HEK293 (cell line): ENCODE results near the gene XKR3.

Experiments used
- CTCF ChIA-PET: fragments of 350-600 bp; formaldehyde crosslinking; extraction: SDS; loops from one replicate; lab custom pipeline; 2021; ENCODE audit warnings: antibody characterized with exemption; lab: Yijun Ruan, JAX
- POLR2A ChIA-PET: fragments of 300-600 bp; formaldehyde crosslinking; extraction: SDS; loops from one replicate; lab custom pipeline; 2020; ENCODE audit warnings: antibody characterized with exemption, inconsistent platforms; lab: Yijun Ruan, JAX
- H3K27ac ChIP-seq: fragments of 200-500 bp; sonication (Bioruptor generic); 2 replicates; pipeline ENCODE4 v1.5.1; 2014; ENCODE audit warnings: low read depth, low read length, control low read depth, inconsistent platforms; ENCODE audit errors: extremely low read depth
- H3K36me3 ChIP-seq, 2 experiments: fragments of 200-500 bp in 1 of 2; sonication (Bioruptor generic) in 1 of 2; 1 replicate in 1 of 2; 2 replicates in 1 of 2; pipeline ENCODE4 v1.5.1; 2014 to 2017; ENCODE audit warnings: inconsistent platforms in 2 of 2, low read length in 2 of 2; ENCODE audit not compliant: control insufficient read depth in 2 of 2, insufficient read depth in 1 of 2
- H3K4me1 ChIP-seq: fragments of 200-500 bp; sonication (Bioruptor generic); 2 replicates; pipeline ENCODE4 v1.5.1; 2014; ENCODE audit warnings: mild to moderate bottlenecking, low read length, inconsistent platforms; ENCODE audit not compliant: control insufficient read depth, insufficient read depth
- H3K4me3 ChIP-seq: 2 replicates; pipeline ENCODE4 v1.5.1; 2011; ENCODE audit warnings: low read depth, mild to moderate bottlenecking, control low read depth, low read length, moderate library complexity
- H3K9me3 ChIP-seq: fragments of 200-500 bp; sonication (Bioruptor generic); 2 replicates; pipeline ENCODE4 v1.5.1; 2014; ENCODE audit warnings: low read depth, low read length, inconsistent platforms; ENCODE audit not compliant: control insufficient read depth, insufficient read depth
- KLF1 ChIP-seq: fragments of 450-650 bp; formaldehyde crosslinking; IDR thresholded peaks from 2 replicates; pipeline ENCODE4 v1.5.1; 2016; ENCODE audit warnings: missing biosample characterization, missing genetic modification characterization
- ZBTB8A ChIP-seq: fragments of 450-650 bp; formaldehyde crosslinking; IDR thresholded peaks from 2 replicates; pipeline ENCODE4 v1.5.1; 2016; ENCODE audit warnings: missing biosample characterization, missing genetic modification characterization
- ZEB2 ChIP-seq: fragments of 450-650 bp; formaldehyde crosslinking; IDR thresholded peaks from 2 replicates; pipeline ENCODE4 v1.5.1; 2016; ENCODE audit warnings: missing biosample characterization, missing genetic modification characterization
- ZNF16 ChIP-seq: fragments of 450-650 bp; formaldehyde crosslinking; IDR thresholded peaks from 2 replicates; pipeline ENCODE4 v1.5.1; 2016; ENCODE audit warnings: low read depth, missing biosample characterization, missing genetic modification characterization
- ZNF211 ChIP-seq: fragments of 450-650 bp; formaldehyde crosslinking; IDR thresholded peaks from 2 replicates; pipeline ENCODE4 v1.5.1; 2016; ENCODE audit warnings: low read depth, missing biosample characterization, missing genetic modification characterization
- ZNF214 ChIP-seq: fragments of 450-650 bp; formaldehyde crosslinking; IDR thresholded peaks from 2 replicates; pipeline ENCODE4 v1.5.1; 2017; ENCODE audit warnings: missing biosample characterization, mild to moderate bottlenecking, missing genetic modification characterization, borderline replicate concordance
- ZNF354C ChIP-seq: fragments of 450-650 bp; formaldehyde crosslinking; IDR thresholded peaks from 2 replicates; pipeline ENCODE4 v1.5.1; 2016; ENCODE audit warnings: missing biosample characterization, missing genetic modification characterization, low read depth, borderline replicate concordance
- ZNF548 ChIP-seq: fragments of 450-650 bp; formaldehyde crosslinking; IDR thresholded peaks from 2 replicates; pipeline ENCODE4 v1.5.1; 2016; ENCODE audit warnings: missing biosample characterization, missing genetic modification characterization
- ZNF654 ChIP-seq: fragments of 450-650 bp; formaldehyde crosslinking; IDR thresholded peaks from 2 replicates; pipeline ENCODE4 v1.5.1; 2016; ENCODE audit warnings: low read depth, missing biosample characterization, missing genetic modification characterization
- ZNF658 ChIP-seq: fragments of 450-650 bp; formaldehyde crosslinking; IDR thresholded peaks from 2 replicates; pipeline ENCODE4; 2016; ENCODE audit warnings: missing biosample characterization, missing genetic modification characterization
- ZNF776 ChIP-seq: fragments of 450-650 bp; formaldehyde crosslinking; IDR thresholded peaks from 2 replicates; pipeline ENCODE4 v1.5.0; 2017; ENCODE audit warnings: missing biosample characterization, missing genetic modification characterization, borderline replicate concordance
- TF ChIP-seq, protein P1 (sequence below): fragments of 450-650 bp; formaldehyde crosslinking; IDR thresholded peaks from 2 replicates; pipeline ENCODE4 v1.5.1; 2016; ENCODE audit warnings: missing biosample characterization, missing genetic modification characterization
- TF ChIP-seq, protein P2 (sequence below): fragments of 450-650 bp; formaldehyde crosslinking; IDR thresholded peaks from 2 replicates; pipeline ENCODE4 v1.5.1; 2016; ENCODE audit warnings: missing biosample characterization, missing genetic modification characterization
- TF ChIP-seq, protein P3 (sequence below): fragments of 450-650 bp; formaldehyde crosslinking; conservative IDR thresholded peaks from 2 replicates; pipeline ENCODE4 v1.5.1; 2016; ENCODE audit warnings: low read depth, missing biosample characterization, missing genetic modification characterization
- TF ChIP-seq, protein P4 (sequence below): fragments of 450-650 bp; formaldehyde crosslinking; IDR thresholded peaks from 2 replicates; pipeline ENCODE4 v1.5.1; 2016; ENCODE audit warnings: missing biosample characterization, missing genetic modification characterization
- TF ChIP-seq, protein P5 (sequence below): fragments of 450-650 bp; formaldehyde crosslinking; IDR thresholded peaks from 2 replicates; pipeline ENCODE4 v1.5.1; 2016; ENCODE audit warnings: missing biosample characterization, missing genetic modification characterization, borderline replicate concordance
- TF ChIP-seq, protein P6 (sequence below): fragments of 450-650 bp; formaldehyde crosslinking; IDR thresholded peaks from 2 replicates; pipeline ENCODE4 v1.5.1; 2017; ENCODE audit warnings: missing biosample characterization, missing genetic modification characterization
- TF ChIP-seq, protein P7 (sequence below): fragments of 450-650 bp; formaldehyde crosslinking; IDR thresholded peaks from 2 replicates; pipeline ENCODE4 v1.5.1; 2016; ENCODE audit warnings: missing biosample characterization, missing genetic modification characterization

The XKR3 gene

DNA sequence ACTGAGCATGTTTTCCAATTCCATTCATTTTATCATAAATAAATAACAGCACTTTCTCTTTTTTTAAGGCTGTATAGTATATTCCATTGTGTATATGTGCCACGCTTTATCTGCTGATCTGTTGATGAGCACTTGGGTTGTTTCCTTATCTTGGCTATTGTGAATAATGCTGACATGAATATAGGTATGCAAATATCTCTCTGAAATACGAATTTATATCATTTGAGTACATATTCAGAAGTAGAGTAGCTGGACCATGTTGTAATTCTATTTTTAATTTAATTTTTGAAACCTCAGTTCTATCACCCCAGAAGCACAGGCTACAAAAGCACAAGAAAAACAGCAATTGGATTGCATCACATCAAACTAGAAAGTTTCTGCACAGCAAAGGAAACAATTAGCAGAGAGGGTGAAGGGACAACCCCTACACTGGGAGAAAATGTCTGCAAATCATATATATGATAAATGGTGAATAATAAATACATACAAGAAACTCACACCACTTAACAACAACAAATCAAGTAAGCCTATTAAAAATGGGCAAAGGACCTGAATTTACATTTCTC lies 43.4 kb downstream of the XKR3 start:
- no peak overlapping the region for H3K27ac ChIP-seq
- CTCF ChIA-PET = no interaction called here
- H3K4me1 ChIP-seq = no peaks in the 10 kb centered on the region
- H3K36me3 ChIP-seq = no peaks in the 10 kb centered on the region
- H3K9me3 ChIP-seq = no peaks in the 10 kb centered on the region
- POLR2A ChIA-PET = no interaction called here
- TF ChIP-seq, protein P1, sequence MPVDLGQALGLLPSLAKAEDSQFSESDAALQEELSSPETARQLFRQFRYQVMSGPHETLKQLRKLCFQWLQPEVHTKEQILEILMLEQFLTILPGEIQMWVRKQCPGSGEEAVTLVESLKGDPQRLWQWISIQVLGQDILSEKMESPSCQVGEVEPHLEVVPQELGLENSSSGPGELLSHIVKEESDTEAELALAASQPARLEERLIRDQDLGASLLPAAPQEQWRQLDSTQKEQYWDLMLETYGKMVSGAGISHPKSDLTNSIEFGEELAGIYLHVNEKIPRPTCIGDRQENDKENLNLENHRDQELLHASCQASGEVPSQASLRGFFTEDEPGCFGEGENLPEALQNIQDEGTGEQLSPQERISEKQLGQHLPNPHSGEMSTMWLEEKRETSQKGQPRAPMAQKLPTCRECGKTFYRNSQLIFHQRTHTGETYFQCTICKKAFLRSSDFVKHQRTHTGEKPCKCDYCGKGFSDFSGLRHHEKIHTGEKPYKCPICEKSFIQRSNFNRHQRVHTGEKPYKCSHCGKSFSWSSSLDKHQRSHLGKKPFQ (tag by site-specific recombination) = no peak
- TF ChIP-seq ZNF354C (tag by site-specific recombination) = no peak
- no peak for TF ChIP-seq ZBTB8A (tag by site-specific recombination)
- TF ChIP-seq, protein P2, sequence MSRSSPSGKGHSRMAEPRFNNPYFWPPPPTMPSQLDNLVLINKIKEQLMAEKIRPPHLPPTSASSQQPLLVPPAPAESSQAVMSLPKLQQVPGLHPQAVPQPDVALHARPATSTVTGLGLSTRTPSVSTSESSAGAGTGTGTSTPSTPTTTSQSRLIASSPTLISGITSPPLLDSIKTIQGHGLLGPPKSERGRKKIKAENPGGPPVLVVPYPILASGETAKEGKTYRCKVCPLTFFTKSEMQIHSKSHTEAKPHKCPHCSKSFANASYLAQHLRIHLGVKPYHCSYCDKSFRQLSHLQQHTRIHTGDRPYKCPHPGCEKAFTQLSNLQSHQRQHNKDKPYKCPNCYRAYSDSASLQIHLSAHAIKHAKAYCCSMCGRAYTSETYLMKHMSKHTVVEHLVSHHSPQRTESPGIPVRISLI (tag by site-specific recombination) = no peak
- TF ChIP-seq, protein P3, sequence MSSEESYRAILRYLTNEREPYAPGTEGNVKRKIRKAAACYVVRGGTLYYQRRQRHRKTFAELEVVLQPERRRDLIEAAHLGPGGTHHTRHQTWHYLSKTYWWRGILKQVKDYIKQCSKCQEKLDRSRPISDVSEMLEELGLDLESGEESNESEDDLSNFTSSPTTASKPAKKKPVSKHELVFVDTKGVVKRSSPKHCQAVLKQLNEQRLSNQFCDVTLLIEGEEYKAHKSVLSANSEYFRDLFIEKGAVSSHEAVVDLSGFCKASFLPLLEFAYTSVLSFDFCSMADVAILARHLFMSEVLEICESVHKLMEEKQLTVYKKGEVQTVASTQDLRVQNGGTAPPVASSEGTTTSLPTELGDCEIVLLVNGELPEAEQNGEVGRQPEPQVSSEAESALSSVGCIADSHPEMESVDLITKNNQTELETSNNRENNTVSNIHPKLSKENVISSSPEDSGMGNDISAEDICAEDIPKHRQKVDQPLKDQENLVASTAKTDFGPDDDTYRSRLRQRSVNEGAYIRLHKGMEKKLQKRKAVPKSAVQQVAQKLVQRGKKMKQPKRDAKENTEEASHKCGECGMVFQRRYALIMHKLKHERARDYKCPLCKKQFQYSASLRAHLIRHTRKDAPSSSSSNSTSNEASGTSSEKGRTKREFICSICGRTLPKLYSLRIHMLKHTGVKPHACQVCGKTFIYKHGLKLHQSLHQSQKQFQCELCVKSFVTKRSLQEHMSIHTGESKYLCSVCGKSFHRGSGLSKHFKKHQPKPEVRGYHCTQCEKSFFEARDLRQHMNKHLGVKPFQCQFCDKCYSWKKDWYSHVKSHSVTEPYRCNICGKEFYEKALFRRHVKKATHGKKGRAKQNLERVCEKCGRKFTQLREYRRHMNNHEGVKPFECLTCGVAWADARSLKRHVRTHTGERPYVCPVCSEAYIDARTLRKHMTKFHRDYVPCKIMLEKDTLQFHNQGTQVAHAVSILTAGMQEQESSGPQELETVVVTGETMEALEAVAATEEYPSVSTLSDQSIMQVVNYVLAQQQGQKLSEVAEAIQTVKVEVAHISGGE (tag by site-specific recombination) = no peak
- TF ChIP-seq ZEB2 (tag by site-specific recombination) = no peak
- TF ChIP-seq, protein P4, sequence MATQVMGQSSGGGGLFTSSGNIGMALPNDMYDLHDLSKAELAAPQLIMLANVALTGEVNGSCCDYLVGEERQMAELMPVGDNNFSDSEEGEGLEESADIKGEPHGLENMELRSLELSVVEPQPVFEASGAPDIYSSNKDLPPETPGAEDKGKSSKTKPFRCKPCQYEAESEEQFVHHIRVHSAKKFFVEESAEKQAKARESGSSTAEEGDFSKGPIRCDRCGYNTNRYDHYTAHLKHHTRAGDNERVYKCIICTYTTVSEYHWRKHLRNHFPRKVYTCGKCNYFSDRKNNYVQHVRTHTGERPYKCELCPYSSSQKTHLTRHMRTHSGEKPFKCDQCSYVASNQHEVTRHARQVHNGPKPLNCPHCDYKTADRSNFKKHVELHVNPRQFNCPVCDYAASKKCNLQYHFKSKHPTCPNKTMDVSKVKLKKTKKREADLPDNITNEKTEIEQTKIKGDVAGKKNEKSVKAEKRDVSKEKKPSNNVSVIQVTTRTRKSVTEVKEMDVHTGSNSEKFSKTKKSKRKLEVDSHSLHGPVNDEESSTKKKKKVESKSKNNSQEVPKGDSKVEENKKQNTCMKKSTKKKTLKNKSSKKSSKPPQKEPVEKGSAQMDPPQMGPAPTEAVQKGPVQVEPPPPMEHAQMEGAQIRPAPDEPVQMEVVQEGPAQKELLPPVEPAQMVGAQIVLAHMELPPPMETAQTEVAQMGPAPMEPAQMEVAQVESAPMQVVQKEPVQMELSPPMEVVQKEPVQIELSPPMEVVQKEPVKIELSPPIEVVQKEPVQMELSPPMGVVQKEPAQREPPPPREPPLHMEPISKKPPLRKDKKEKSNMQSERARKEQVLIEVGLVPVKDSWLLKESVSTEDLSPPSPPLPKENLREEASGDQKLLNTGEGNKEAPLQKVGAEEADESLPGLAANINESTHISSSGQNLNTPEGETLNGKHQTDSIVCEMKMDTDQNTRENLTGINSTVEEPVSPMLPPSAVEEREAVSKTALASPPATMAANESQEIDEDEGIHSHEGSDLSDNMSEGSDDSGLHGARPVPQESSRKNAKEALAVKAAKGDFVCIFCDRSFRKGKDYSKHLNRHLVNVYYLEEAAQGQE (tag by site-specific recombination) = no peak
- TF ChIP-seq, protein P5, sequence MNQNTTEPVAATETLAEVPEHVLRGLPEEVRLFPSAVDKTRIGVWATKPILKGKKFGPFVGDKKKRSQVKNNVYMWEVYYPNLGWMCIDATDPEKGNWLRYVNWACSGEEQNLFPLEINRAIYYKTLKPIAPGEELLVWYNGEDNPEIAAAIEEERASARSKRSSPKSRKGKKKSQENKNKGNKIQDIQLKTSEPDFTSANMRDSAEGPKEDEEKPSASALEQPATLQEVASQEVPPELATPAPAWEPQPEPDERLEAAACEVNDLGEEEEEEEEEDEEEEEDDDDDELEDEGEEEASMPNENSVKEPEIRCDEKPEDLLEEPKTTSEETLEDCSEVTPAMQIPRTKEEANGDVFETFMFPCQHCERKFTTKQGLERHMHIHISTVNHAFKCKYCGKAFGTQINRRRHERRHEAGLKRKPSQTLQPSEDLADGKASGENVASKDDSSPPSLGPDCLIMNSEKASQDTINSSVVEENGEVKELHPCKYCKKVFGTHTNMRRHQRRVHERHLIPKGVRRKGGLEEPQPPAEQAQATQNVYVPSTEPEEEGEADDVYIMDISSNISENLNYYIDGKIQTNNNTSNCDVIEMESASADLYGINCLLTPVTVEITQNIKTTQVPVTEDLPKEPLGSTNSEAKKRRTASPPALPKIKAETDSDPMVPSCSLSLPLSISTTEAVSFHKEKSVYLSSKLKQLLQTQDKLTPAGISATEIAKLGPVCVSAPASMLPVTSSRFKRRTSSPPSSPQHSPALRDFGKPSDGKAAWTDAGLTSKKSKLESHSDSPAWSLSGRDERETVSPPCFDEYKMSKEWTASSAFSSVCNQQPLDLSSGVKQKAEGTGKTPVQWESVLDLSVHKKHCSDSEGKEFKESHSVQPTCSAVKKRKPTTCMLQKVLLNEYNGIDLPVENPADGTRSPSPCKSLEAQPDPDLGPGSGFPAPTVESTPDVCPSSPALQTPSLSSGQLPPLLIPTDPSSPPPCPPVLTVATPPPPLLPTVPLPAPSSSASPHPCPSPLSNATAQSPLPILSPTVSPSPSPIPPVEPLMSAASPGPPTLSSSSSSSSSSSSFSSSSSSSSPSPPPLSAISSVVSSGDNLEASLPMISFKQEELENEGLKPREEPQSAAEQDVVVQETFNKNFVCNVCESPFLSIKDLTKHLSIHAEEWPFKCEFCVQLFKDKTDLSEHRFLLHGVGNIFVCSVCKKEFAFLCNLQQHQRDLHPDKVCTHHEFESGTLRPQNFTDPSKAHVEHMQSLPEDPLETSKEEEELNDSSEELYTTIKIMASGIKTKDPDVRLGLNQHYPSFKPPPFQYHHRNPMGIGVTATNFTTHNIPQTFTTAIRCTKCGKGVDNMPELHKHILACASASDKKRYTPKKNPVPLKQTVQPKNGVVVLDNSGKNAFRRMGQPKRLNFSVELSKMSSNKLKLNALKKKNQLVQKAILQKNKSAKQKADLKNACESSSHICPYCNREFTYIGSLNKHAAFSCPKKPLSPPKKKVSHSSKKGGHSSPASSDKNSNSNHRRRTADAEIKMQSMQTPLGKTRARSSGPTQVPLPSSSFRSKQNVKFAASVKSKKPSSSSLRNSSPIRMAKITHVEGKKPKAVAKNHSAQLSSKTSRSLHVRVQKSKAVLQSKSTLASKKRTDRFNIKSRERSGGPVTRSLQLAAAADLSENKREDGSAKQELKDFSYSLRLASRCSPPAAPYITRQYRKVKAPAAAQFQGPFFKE (tag by site-specific recombination) = no peak
- no peak for TF ChIP-seq ZNF211
- no peak for TF ChIP-seq KLF1
- TF ChIP-seq ZNF658 = no peak
- TF ChIP-seq, protein P6, sequence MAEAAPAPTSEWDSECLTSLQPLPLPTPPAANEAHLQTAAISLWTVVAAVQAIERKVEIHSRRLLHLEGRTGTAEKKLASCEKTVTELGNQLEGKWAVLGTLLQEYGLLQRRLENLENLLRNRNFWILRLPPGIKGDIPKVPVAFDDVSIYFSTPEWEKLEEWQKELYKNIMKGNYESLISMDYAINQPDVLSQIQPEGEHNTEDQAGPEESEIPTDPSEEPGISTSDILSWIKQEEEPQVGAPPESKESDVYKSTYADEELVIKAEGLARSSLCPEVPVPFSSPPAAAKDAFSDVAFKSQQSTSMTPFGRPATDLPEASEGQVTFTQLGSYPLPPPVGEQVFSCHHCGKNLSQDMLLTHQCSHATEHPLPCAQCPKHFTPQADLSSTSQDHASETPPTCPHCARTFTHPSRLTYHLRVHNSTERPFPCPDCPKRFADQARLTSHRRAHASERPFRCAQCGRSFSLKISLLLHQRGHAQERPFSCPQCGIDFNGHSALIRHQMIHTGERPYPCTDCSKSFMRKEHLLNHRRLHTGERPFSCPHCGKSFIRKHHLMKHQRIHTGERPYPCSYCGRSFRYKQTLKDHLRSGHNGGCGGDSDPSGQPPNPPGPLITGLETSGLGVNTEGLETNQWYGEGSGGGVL = no peak
- TF ChIP-seq, protein P7, sequence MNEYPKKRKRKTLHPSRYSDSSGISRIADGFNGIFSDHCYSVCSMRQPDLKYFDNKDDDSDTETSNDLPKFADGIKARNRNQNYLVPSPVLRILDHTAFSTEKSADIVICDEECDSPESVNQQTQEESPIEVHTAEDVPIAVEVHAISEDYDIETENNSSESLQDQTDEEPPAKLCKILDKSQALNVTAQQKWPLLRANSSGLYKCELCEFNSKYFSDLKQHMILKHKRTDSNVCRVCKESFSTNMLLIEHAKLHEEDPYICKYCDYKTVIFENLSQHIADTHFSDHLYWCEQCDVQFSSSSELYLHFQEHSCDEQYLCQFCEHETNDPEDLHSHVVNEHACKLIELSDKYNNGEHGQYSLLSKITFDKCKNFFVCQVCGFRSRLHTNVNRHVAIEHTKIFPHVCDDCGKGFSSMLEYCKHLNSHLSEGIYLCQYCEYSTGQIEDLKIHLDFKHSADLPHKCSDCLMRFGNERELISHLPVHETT (tag by site-specific recombination) = no peak
- TF ChIP-seq ZNF548 (tag by site-specific recombination) = no peak
- TF ChIP-seq ZNF16 = no peak
- no peak for TF ChIP-seq ZNF214 (tag by site-specific recombination)
- TF ChIP-seq ZNF776 (tag by site-specific recombination) = no peak
- TF ChIP-seq ZNF654 (tag by site-specific recombination) = no peak
- H3K4me3 ChIP-seq = no peak overlapping the region
